WTC11 (cell line): ENCODE measurements around the gene PKHD1. TPM values are rescaled to one million over a fixed set of nuclear protein-coding genes. Genes with fewer than 3 reads are reported as not detected.
A peak's percentile ranks its signal among the peaks of the same experiment; 100 is the strongest.

Experiments used
- ATAC-seq: fragments of 200-7000 bp; cut with Tn5 transposase; 2 replicates; pipeline ENCODE4 v1.10.0; 2021; ENCODE audit warnings: mild to moderate bottlenecking, moderate library complexity
- CTCF ChIA-PET: fragments of 300-600 bp; sonication (Branson Sonifier 250); formaldehyde crosslinking; loops from one replicate; lab custom pipeline; 2021; ENCODE audit warnings: antibody characterized with exemption; lab: Charles Lee
- POLR2A ChIA-PET: fragments of 350-600 bp; sonication (Branson Sonifier 250); formaldehyde crosslinking; loops from one replicate; lab custom pipeline; 2021; ENCODE audit warnings: antibody characterized with exemption; lab: Charles Lee
- DNase-seq: peaks from one replicate; pipeline ENCODE4 v3.0.0; 2021; ENCODE audit warnings: low spot score
- H3K27ac Mint-ChIP-seq: 2 replicates; pipeline ENCODE4 v1.8.0; 2021; ENCODE audit warnings: mixed read lengths
- H3K27me3 Mint-ChIP-seq: 2 replicates; pipeline ENCODE4 v1.8.0; 2021; ENCODE audit warnings: low read depth, mild to moderate bottlenecking, moderate library complexity, mixed read lengths
- H3K36me3 Mint-ChIP-seq: 2 replicates; pipeline ENCODE4 v1.8.0; 2021; ENCODE audit warnings: mixed read lengths
- H3K4me1 Mint-ChIP-seq: 2 replicates; pipeline ENCODE4 v1.8.0; 2022; ENCODE audit warnings: mixed read lengths
- H3K4me3 Mint-ChIP-seq: 2 replicates; pipeline ENCODE4 v1.8.0; 2021; ENCODE audit warnings: mild to moderate bottlenecking, moderate library complexity, mixed read lengths
- H3K9me3 Mint-ChIP-seq: 2 replicates; pipeline ENCODE4 v1.8.0; 2021; ENCODE audit warnings: mixed read lengths
- ATF1 ChIP-seq: sonication (generic); formaldehyde crosslinking; IDR thresholded peaks from 2 replicates; pipeline ENCODE4 v1.8.1; 2023; ENCODE audit warnings: mild to moderate bottlenecking, moderate library complexity, missing genetic modification reagents
- CREB1 ChIP-seq: sonication (generic); formaldehyde crosslinking; IDR thresholded peaks from 2 replicates; pipeline ENCODE4 v1.8.0; 2023; ENCODE audit warnings: mild to moderate bottlenecking, missing genetic modification reagents
- CREM ChIP-seq: sonication (generic); formaldehyde crosslinking; IDR thresholded peaks from 2 replicates; pipeline ENCODE4 v1.8.1; 2022; ENCODE audit warnings: mild to moderate bottlenecking, missing genetic modification reagents, moderate library complexity
- ETV6 ChIP-seq: sonication (generic); formaldehyde crosslinking; IDR thresholded peaks from 2 replicates; pipeline ENCODE4 v1.8.1; 2022; ENCODE audit warnings: mild to moderate bottlenecking, missing genetic modification reagents
- FOXP1 ChIP-seq: sonication (generic); formaldehyde crosslinking; IDR thresholded peaks from 2 replicates; pipeline ENCODE4 v1.8.0; 2022; ENCODE audit warnings: missing genetic modification reagents, mild to moderate bottlenecking, moderate library complexity, borderline replicate concordance
- GTF2I ChIP-seq: fragments of 250-450 bp; sonication (Bioruptor Pico); conservative IDR thresholded peaks from 2 replicates; pipeline ENCODE4 v1.4.0; 2021; ENCODE audit warnings: mild to moderate bottlenecking
- HMGA2 ChIP-seq: fragments of 250-450 bp; sonication (Bioruptor Pico); IDR thresholded peaks from 2 replicates; pipeline ENCODE4 v1.4.0; 2021; ENCODE audit warnings: mild to moderate bottlenecking, moderate library complexity
- OVOL2 ChIP-seq: fragments of 250-450 bp; sonication (Bioruptor Pico); IDR thresholded peaks from 2 replicates; pipeline ENCODE4 v1.9.0; 2021; ENCODE audit warnings: mild to moderate bottlenecking, borderline replicate concordance
- PRRX2 ChIP-seq: fragments of 250-450 bp; sonication (Bioruptor Pico); IDR thresholded peaks from 2 replicates; pipeline ENCODE4 v1.8.0; 2021; ENCODE audit warnings: mild to moderate bottlenecking
- SOX15 ChIP-seq: fragments of 250-450 bp; sonication (Bioruptor Pico); IDR thresholded peaks from 2 replicates; pipeline ENCODE4 v1.9.0; 2021; ENCODE audit warnings: mild to moderate bottlenecking
- SP1 ChIP-seq: sonication (generic); formaldehyde crosslinking; conservative IDR thresholded peaks from 2 replicates; pipeline ENCODE4 v1.8.1; 2022; ENCODE audit warnings: missing genetic modification reagents
- TEAD4 ChIP-seq: sonication (generic); formaldehyde crosslinking; IDR thresholded peaks from 2 replicates; pipeline ENCODE4 v1.8.0; 2022; ENCODE audit warnings: mild to moderate bottlenecking, missing genetic modification reagents
- ZNF263 ChIP-seq: sonication (generic); formaldehyde crosslinking; IDR thresholded peaks from 2 replicates; pipeline ENCODE4 v1.8.1; 2022; ENCODE audit warnings: low read depth, mild to moderate bottlenecking, moderate library complexity, missing genetic modification reagents
- ZNF671 ChIP-seq: fragments of 250-450 bp; sonication (Bioruptor Pico); IDR thresholded peaks from 2 replicates; pipeline ENCODE4 v1.8.0; 2021; ENCODE audit warnings: mild to moderate bottlenecking
- total RNA-seq: library from RNA; stranded (reverse); gene quantifications from 3 replicates; pipeline ENCODE4 v1.2.3, GENCODE V29; 2021
- TF ChIP-seq, protein P1 (sequence below): sonication (generic); formaldehyde crosslinking; IDR thresholded peaks from 2 replicates; pipeline ENCODE4 v1.8.1; 2022; ENCODE audit warnings: mild to moderate bottlenecking, missing genetic modification reagents, moderate library complexity, borderline replicate concordance
- TF ChIP-seq, protein P2 (sequence below): sonication (generic); formaldehyde crosslinking; IDR thresholded peaks from 2 replicates; pipeline ENCODE4 v1.8.0; 2022; ENCODE audit warnings: mild to moderate bottlenecking, missing genetic modification reagents
- TF ChIP-seq, protein P3 (sequence below): sonication (generic); formaldehyde crosslinking; IDR thresholded peaks from 2 replicates; pipeline ENCODE4 v1.8.1; 2023; ENCODE audit warnings: mild to moderate bottlenecking, missing genetic modification reagents
- TF ChIP-seq, protein P4 (sequence below): sonication (generic); formaldehyde crosslinking; IDR thresholded peaks from 2 replicates; pipeline ENCODE4 v1.8.0; 2023; ENCODE audit warnings: mild to moderate bottlenecking, missing genetic modification reagents
- TF ChIP-seq, protein P5 (sequence below): sonication (generic); formaldehyde crosslinking; IDR thresholded peaks from 2 replicates; pipeline ENCODE4 v1.8.1; 2022; ENCODE audit warnings: low read depth, missing genetic modification reagents, borderline replicate concordance
- TF ChIP-seq, protein P6 (sequence below): sonication (generic); formaldehyde crosslinking; conservative IDR thresholded peaks from 2 replicates; pipeline ENCODE4 v1.8.1; 2022; ENCODE audit warnings: mild to moderate bottlenecking, missing genetic modification reagents

The PKHD1 gene
- total RNA-seq, 1 experiment from 2014 or later, result 0.15 TPM

DNA sequence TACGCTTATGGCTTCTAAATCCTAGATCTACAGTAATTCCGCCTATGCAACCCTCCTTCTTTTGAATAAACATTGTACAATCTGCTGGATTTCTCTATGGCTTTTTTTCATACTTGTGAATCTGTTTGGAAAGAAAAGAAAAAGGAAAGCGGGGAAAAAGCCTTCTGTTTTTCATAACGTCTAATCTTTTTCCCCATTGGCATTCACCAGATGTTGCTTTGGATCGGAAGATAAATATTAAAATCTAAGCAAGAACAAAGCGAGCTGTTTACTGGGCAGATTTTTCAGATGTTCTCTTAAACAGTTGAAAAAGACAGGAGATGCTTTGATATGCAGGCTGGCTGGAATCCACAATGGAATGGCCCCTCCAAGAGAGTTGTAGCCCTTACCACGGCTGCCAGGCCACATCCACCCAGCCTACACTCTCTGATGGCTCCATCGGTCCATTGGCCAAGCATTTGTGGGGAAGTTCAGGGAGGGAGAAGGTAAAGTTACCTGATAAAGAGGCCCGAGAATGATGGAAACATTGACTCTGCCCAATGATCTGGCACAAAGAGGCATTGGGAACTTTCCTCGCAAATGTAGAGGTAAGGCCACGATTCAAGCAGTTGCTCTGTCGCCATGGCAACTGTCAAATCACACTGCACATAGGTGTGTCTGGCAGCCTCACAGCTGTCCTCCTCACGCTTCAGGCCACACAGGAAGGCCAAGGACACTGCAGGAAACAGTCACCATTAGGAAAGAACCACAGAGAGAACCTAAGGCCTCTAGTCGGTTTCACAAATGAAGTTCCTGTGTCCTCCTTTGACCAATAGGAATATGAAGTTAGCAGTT lies 70.3 kb downstream of the PKHD1 start:
- Mint-ChIP-seq H3K27ac (no peak overlapping the region), H3K36me3 (no peaks in the 10 kb centered on the region), H3K9me3 (peaks cover 6% of the 10 kb centered on the region), H3K4me3 (no peak overlapping the region), H3K27me3 (no peaks in the 10 kb centered on the region), H3K4me1 (peaks cover 42% of the 10 kb centered on the region)
- ChIA-PET POLR2A (no interaction called here), CTCF (no interaction called here)
- TF ChIP-seq, protein P1, sequence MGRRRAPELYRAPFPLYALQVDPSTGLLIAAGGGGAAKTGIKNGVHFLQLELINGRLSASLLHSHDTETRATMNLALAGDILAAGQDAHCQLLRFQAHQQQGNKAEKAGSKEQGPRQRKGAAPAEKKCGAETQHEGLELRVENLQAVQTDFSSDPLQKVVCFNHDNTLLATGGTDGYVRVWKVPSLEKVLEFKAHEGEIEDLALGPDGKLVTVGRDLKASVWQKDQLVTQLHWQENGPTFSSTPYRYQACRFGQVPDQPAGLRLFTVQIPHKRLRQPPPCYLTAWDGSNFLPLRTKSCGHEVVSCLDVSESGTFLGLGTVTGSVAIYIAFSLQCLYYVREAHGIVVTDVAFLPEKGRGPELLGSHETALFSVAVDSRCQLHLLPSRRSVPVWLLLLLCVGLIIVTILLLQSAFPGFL (CRISPR knock-in tag), result no peak
- TF ChIP-seq, protein P2, sequence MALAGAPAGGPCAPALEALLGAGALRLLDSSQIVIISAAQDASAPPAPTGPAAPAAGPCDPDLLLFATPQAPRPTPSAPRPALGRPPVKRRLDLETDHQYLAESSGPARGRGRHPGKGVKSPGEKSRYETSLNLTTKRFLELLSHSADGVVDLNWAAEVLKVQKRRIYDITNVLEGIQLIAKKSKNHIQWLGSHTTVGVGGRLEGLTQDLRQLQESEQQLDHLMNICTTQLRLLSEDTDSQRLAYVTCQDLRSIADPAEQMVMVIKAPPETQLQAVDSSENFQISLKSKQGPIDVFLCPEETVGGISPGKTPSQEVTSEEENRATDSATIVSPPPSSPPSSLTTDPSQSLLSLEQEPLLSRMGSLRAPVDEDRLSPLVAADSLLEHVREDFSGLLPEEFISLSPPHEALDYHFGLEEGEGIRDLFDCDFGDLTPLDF, result no peak
- TF ChIP-seq, protein P3, sequence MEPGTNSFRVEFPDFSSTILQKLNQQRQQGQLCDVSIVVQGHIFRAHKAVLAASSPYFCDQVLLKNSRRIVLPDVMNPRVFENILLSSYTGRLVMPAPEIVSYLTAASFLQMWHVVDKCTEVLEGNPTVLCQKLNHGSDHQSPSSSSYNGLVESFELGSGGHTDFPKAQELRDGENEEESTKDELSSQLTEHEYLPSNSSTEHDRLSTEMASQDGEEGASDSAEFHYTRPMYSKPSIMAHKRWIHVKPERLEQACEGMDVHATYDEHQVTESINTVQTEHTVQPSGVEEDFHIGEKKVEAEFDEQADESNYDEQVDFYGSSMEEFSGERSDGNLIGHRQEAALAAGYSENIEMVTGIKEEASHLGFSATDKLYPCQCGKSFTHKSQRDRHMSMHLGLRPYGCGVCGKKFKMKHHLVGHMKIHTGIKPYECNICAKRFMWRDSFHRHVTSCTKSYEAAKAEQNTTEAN (CRISPR knock-in tag), result no peak
- TF ChIP-seq OVOL2 (no peak), ZNF671 (CRISPR knock-in tag) (no peak)
- TF ChIP-seq, protein P4, sequence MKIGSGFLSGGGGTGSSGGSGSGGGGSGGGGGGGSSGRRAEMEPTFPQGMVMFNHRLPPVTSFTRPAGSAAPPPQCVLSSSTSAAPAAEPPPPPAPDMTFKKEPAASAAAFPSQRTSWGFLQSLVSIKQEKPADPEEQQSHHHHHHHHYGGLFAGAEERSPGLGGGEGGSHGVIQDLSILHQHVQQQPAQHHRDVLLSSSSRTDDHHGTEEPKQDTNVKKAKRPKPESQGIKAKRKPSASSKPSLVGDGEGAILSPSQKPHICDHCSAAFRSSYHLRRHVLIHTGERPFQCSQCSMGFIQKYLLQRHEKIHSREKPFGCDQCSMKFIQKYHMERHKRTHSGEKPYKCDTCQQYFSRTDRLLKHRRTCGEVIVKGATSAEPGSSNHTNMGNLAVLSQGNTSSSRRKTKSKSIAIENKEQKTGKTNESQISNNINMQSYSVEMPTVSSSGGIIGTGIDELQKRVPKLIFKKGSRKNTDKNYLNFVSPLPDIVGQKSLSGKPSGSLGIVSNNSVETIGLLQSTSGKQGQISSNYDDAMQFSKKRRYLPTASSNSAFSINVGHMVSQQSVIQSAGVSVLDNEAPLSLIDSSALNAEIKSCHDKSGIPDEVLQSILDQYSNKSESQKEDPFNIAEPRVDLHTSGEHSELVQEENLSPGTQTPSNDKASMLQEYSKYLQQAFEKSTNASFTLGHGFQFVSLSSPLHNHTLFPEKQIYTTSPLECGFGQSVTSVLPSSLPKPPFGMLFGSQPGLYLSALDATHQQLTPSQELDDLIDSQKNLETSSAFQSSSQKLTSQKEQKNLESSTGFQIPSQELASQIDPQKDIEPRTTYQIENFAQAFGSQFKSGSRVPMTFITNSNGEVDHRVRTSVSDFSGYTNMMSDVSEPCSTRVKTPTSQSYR (CRISPR knock-in tag), result no peak
- TF ChIP-seq, protein P5, sequence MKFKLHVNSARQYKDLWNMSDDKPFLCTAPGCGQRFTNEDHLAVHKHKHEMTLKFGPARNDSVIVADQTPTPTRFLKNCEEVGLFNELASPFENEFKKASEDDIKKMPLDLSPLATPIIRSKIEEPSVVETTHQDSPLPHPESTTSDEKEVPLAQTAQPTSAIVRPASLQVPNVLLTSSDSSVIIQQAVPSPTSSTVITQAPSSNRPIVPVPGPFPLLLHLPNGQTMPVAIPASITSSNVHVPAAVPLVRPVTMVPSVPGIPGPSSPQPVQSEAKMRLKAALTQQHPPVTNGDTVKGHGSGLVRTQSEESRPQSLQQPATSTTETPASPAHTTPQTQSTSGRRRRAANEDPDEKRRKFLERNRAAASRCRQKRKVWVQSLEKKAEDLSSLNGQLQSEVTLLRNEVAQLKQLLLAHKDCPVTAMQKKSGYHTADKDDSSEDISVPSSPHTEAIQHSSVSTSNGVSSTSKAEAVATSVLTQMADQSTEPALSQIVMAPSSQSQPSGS, result no peak
- DNase-seq, result peak; percentile 39
- ATAC-seq, result peak; percentile 82

DNA sequence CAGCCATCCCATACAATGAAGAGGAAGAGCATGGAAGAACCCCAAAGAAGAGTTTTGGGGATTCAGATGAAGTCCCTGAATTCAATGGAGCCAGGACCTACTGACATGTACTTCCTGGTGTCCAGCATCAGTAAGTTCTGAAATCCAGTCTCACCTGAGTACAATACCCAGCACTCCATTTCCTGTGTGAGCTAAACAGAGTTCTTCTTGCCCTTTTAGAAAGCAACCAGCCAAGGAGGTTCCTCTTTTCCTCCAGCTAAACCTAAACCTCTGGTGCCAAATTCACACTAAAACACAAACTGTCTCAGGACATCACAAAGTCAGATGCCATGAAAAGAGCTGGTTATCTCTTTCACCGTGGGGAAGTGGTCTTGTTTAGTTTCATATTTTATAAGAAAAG lies 71.5 kb downstream of the PKHD1 start:
- DNase-seq (no peak), ATAC-seq (no peak)
- H3K27me3 Mint-ChIP-seq, result no peaks in the 10 kb centered on the region
- POLR2A ChIA-PET, result no interaction called here
- H3K27ac Mint-ChIP-seq, result no peak overlapping the region
- CTCF ChIA-PET, result interaction anchor here (0.7 kb wide), 1 partner anchor 34 kb away, joined by 3 read pairs; no protein-coding TSS in a partner anchor
- peaks cover 6% of the 10 kb centered on the region for H3K9me3 Mint-ChIP-seq
- peaks cover 30% of the 10 kb centered on the region for H3K4me1 Mint-ChIP-seq
- no peak for TF ChIP-seq ATF1 (CRISPR knock-in tag)
- no peak for TF ChIP-seq CREM
- TF ChIP-seq SOX15 (CRISPR knock-in tag), result no peak
- TF ChIP-seq, protein P4 (CRISPR knock-in tag), result no peak
- TF ChIP-seq ETV6 (CRISPR knock-in tag), result no peak
- TF ChIP-seq FOXP1 (CRISPR knock-in tag), result no peak
- no peak for TF ChIP-seq TEAD4
- no peak for TF ChIP-seq ZNF263 (CRISPR knock-in tag)
- no peak for TF ChIP-seq SP1 (CRISPR knock-in tag)
- no peak for TF ChIP-seq HMGA2
- TF ChIP-seq CREB1, result no peak
- TF ChIP-seq, protein P6, sequence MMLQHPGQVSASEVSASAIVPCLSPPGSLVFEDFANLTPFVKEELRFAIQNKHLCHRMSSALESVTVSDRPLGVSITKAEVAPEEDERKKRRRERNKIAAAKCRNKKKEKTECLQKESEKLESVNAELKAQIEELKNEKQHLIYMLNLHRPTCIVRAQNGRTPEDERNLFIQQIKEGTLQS, result no peak
- TF ChIP-seq PRRX2, result no peak
- no peak for TF ChIP-seq GTF2I
- TF ChIP-seq, all 79 proteins: peak for 0
- H3K4me3 Mint-ChIP-seq, result no peak overlapping the region
- no peaks in the 10 kb centered on the region for H3K36me3 Mint-ChIP-seq
